CD4-positive, alpha-beta T cell treated with Interleukin-2 at 100 ng/mL for 4 hours (primary cell): ENCODE data around the gene FADS3.

Source experiments
- DNase-seq: peaks from one replicate; pipeline ENCODE4 v3.0.0-alpha.2; 2020; ENCODE audit warnings: low spot score

FADS3 gene, protein sequence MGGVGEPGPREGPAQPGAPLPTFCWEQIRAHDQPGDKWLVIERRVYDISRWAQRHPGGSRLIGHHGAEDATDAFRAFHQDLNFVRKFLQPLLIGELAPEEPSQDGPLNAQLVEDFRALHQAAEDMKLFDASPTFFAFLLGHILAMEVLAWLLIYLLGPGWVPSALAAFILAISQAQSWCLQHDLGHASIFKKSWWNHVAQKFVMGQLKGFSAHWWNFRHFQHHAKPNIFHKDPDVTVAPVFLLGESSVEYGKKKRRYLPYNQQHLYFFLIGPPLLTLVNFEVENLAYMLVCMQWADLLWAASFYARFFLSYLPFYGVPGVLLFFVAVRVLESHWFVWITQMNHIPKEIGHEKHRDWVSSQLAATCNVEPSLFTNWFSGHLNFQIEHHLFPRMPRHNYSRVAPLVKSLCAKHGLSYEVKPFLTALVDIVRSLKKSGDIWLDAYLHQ

GRCh38 chr11:61891331-61892084 lies at the start of gene FADS3:
Gene FADS3 (minus strand): TSS chr11:61891545. CDS start chr11:61891381, 164 bp downstream.
- DNase-seq, result peak; percentile 59

- no peak for DNase-seq
Observed at GRCh38 chr11:61940466-61940865, 49.1 kb upstream of the FADS3 start.

DNA sequence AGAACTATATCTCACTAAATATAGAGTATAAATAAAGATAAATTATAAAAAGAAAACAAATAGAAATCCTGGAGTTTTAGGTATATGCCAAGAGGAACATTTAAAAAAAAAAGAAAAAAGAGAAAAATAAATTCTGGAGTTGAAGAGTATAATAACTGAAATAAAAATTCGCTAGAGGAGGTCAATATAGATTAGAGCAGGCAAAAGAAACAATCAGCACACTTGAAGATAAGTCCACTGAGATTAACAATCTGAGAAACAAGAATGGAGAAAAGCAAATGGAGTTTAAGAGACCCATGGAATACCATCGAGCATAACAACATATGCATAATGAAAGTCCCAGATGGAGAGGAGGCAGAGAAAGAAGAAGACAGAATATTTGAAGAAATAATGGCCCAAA lies 44.5 kb upstream of the FADS3 start:
- no peak for DNase-seq

DNA sequence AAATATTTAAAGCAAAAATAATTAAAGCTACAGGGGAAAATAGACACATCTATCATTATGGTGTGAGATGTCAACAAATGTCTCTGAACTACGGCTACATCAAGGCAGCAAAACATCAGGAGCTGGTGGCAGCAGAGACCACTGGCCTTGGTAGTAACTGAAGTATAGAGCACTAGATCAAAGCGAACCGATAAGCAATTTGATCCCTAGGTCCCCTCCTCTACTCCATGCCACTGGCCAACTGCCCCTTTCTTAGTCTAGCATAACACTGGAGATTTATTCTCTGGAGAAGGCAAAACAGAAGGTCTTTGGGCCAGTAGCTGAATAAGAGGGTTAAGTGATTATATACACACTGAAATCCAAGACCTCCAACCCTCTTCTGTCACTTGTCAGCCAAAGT lies 39.6 kb upstream of the FADS3 start:
- no peak for DNase-seq

DNA sequence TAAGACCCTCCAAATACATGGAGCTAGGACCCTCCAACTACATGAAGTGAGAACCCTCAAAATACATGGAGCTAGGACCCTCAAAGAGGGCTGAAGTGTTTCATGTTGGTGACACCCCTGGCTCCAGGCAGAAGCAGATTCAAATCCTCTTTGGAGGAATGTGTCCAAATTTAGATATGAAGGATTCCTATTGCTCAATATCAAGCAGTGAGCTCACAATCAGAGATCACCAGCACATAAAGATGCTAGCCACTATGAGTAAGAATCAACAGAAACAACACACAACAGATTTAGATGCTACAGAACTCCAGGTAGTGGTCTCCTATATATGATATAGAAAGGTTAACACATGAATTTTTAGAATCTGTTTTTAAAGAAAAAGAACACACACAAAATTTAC lies 37.3 kb upstream of the FADS3 start:
- DNase-seq, result no peak

- DNase-seq, result no peak
Observed at GRCh38 chr11:61927501-61927900, 36.2 kb upstream of the FADS3 start.

DNA sequence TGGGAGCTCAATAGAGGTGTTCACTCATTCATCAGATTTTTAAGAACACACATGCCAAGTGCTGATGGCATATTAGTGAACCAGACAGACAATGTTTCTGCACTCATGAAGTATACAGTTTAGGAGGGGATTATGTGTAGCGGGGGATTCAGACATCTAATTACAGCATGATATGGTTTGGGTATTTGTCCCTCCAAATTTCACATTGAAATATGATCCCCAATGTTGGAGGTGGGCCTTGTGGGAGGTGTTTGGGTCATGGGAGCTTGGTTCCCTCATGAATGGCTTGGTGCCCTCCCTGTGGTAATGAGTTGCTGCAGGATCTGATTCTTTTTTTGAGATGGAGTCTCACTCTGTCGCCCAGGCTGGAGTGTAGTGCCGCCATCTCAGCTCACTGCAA lies 34.9 kb upstream of the FADS3 start:
- DNase-seq, result no peak

GRCh38 chr11:61925736-61926135 lies 34.4 kb upstream of the FADS3 start:
- no peak for DNase-seq

DNA sequence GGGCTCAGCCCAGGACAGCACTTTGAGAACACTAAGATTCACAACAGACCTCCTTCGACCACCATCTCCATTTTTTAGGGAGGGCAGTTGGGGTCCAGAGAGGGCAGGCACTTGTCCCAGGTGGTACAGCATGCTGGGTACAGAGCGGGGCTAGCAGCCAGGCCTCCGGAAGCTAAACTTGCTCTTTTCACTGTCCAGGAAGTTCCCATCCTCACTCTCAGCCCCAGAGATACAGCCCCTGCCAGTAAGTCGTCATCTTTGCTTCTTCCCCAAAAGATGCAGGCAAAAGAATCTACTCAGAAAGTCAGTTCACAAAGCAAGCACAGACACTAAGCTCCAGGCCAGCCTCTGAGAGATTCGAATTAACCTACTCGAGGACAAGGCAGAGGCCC lies 32.7 kb upstream of the FADS3 start:
- no peak for DNase-seq

DNA sequence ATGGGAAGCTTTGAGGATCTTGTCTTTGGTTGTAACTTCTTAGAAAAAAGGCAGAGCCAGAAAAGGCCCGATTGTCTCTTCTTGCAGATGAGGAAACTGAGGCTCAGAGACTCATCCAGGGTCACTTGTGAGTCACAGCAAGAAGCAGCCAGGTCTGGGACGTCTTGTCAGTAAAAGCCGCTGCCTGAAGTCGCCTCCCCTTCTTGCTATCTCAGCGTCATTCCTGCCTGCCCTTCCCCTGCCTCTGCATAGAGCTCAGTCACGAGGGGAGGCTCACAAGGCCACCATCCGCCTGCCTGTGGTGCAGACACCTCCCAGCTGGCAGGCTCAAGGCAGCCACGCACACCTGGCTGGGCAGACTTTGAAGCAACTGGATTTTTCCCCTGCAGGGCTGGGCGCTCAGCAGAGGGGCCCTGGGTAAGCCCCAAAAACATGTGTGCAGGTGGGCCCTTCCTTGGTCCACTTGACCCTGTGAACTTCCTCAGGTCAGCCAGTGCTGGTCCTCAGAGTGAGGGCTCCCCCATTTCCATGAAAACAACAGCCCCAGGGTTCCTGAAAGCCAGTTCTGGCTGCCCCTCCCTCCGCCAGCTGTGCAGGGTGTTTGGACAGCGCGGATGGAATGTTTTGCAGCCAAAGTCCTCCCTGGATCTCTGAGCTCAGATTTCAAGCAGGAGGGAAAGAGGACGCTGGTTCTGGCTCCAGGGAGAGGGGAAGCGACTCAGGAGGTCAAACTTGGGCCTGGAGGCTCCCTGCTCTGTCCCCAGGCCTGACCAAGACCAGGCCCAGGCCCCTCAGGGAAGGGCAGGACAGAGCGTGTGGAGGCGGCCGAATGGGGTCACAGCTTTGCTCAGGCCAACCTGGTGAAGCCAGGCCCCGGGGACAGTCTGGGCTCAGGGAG lies 32.1 kb upstream of the FADS3 start:
- DNase-seq, result no peak

DNA sequence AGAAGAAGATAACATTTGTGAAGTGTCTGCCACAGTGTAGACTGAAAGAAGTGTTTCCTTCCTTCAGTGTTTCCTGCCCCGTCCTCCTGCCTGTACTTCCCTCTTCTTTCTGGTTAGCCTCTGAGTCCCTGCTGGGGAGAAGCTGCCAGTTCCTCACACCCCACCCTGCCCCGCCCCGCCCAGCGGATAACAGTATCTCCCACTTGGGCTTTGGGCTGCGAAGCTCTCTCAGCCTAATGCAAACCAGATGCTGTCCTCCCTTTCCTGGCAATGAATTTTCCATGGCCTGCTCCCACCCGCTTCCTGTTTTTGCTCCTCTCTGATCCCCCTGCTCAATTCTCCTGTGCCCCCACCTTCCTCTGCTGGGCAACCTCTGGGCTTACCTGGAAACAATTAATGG lies 31.2 kb upstream of the FADS3 start:
- DNase-seq, result no peak

DNA sequence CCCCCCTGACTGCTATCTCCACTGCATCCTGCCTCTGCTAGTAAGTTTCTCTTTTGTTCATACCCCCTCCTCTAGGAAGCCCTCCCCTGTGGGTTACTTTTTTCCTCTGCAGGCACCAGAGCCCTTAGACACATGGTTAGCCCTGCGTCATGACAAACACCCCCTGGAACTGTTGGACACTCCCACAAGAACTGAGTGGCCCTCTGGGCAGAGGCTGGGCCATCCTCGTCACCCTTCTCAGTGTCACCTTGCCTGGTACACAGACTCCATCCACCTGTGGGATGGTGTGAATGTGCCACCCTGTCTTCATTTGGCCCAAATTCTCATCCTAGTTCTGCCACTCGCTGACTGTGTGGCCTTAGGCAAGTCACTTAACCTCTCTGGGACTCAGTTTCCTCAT lies 30.1 kb upstream of the FADS3 start:
- DNase-seq, result no peak

GRCh38 chr11:61919705-61920631 lies 28.6 kb upstream of the FADS3 start:
- DNase-seq, result no peak

GRCh38 chr11:61918938-61919704 lies 27.8 kb upstream of the FADS3 start:
- DNase-seq, result no peak

DNA sequence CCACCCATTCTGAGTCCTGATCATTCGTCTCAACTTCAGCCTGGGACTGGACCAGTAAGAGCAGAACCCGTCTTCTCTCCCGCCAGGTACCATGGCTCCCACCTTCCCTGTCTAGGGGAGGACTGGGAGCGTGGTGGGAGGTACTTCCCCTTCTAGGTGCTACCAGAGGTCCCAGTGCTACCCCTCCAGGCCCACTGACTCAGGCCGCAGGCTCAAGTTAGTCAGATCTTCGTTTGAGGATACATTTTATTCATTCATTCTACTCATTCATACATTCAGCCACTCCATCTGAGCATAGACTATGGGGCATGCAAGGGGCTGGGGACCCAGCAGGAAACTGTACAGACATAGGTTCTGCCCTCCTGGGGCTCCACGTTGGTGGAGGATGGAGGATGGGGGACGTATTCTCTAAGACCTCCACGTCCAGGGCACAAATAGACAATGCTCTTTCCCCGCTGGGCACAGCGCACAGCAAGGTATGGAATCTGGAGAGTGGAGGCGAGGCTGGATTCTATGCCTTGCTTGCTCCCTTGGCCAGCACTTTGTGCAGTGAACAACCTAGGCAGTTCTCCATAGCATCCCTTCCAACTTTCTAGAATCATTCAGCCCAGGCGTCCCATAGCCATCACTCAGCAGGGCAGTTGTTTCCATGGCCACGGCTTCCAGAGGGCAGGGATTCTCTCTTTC lies 27.0 kb upstream of the FADS3 start:
- DNase-seq, result no peak

- no peak for DNase-seq
Observed at GRCh38 chr11:61917334-61918109, 26.2 kb upstream of the FADS3 start, which contains the start of gene RAB3IL1. Gene RAB3IL1 (minus strand): TSS chr11:61917566. CDS start chr11:61917367, 199 bp downstream.

GRCh38 chr11:61916737-61917333 lies 25.5 kb upstream of the FADS3 start:
- no peak for DNase-seq

DNA sequence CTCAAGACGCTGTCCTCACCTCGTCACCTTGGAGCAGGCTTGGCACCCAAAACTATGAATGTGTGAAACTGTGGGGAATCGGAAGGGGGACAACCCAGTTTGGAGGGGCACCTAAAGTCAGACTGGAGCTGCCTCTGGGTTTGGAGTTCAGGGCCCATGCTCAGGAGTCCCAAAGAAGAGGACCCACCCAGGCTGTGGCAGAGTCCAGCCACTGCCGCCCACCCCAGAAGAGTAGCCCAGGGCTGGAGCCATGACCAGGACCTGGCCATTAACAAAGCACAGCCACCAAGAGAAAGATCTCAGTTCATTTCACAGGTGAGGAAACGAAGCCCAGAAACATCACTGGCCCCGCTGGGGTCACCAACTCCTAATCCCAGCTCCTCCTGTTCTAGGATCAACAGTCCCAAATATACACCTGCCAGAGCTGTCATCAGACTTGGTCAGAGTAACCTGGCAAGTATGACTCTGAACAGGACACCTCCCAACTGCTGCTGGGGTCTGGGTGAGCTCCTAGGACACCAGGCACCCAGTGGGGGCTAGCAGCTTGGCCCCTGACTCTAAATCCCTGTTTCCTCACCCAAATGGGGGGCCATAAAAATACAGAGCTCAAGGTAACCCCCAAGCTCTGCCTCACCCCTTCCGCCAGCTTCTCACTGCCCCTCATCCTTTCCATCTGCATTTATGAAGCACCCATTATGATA lies 23.3 kb upstream of the FADS3 start:
- DNase-seq, result no peak
